ENCODE results near the gene BACE2.

The BACE2 gene

GRCh38 chr21:41164981-41165655, 2.8 kb upstream of the BACE2 start:
- Mint-ChIP-seq H3K27ac (no peak overlapping the region), H3K36me3 (no peaks in the 10 kb centered on the region), H3K4me3 (no peak overlapping the region), H3K4me1 (peaks cover 7% of the 10 kb centered on the region), H3K9me3 (no peaks in the 10 kb centered on the region), H3K27me3 (peaks cover 30% of the 10 kb centered on the region)

DNA sequence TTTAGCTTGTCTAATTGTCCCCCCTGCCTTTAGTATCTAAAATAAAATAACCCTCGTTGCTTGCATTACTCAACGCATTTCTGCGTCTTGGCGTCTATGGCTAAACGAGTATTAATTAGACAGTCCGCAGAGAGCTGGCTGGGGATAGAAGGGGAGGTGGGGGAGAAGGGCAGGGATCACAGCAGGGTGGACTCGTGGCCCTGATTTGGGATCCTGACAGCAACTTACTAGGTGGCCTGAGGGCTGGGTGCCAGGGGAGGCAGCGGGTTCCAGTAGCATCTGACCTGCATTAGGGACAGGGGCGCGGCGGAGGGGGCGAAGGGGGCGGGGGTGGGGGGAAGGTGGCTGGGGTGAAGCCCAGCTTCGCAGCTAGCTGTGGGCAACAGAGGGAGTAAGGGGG, 1.1 kb upstream of the BACE2 start:
- Mint-ChIP-seq H3K27ac (no peak overlapping the region), H3K4me1 (peaks cover 7% of the 10 kb centered on the region), H3K27me3 (peaks cover 36% of the 10 kb centered on the region)

DNA sequence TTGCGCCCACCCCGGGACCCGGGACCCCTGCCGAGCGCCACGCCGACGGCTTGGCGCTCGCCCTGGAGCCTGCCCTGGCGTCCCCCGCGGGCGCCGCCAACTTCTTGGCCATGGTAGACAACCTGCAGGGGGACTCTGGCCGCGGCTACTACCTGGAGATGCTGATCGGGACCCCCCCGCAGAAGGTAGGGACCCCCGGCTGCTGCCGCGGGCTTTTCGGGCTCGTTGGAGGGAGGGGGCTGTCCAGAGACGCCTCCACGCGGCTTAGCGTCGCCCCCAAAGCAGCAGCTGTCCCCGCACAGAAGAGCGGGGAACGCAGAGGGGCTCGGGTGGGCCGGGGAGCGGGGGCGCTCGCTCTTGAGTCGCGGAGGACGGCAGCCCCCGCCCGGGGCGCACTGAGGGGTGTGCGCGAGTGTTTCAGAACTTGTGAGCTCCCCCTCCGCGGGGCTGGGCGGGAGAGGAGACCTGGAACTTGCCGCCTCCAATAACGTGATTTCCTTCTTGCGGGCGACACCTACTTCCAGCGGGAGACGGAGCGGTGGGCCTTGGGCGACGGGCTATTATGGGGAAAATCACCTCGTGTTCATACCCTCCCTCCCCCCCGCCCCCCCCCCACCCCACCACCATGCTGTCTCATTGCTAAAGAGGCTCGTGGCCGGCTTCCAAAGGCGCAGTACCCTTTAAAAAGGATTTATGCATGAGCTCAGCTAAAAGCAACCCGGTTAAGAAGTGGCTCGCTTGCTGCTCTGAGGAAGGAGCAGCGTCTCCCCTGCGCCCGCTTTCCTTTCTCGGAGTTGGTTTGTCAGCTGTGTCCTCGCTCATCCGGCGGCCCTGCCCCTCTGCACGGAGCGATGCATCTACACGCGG, 664 bp downstream of the BACE2 start:
- peaks cover 40% of the 10 kb centered on the region for H3K27me3 Mint-ChIP-seq
- H3K36me3 Mint-ChIP-seq = no peaks in the 10 kb centered on the region
- no peaks in the 10 kb centered on the region for H3K9me3 Mint-ChIP-seq
- peak overlapping the region; percentile 77 for H3K4me3 Mint-ChIP-seq
- peaks cover 7% of the 10 kb centered on the region for H3K4me1 Mint-ChIP-seq
- H3K27ac Mint-ChIP-seq = no peak overlapping the region

More for the DNA sequence above, 1.1 kb upstream of the BACE2 start:
- no peaks in the 10 kb centered on the region for H3K36me3 Mint-ChIP-seq
- no peaks in the 10 kb centered on the region for H3K9me3 Mint-ChIP-seq
- peak overlapping the region; percentile 56 for H3K4me3 Mint-ChIP-seq

DNA sequence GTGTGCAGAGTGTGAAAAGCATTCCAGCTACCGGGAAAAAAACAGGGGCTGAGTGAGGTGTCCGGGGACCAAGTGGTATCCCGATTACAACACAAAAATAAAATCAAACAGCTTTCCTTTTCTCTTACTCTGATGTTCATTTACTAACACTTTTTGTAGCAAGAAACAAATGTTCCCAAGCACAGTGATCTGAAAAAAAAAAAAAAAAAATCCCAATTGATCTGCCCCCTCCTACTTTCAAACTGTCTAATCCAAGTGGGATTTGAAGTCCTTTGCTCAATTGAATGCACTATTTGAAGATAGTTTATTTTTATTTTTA, 1.3 kb downstream of the BACE2 start:
- H3K4me3 Mint-ChIP-seq = peak overlapping the region; percentile 77
- no peak overlapping the region for H3K27ac Mint-ChIP-seq
- no peaks in the 10 kb centered on the region for H3K9me3 Mint-ChIP-seq
- H3K27me3 Mint-ChIP-seq = peaks cover 37% of the 10 kb centered on the region
- H3K4me1 Mint-ChIP-seq = peaks cover 7% of the 10 kb centered on the region
- H3K36me3 Mint-ChIP-seq = no peaks in the 10 kb centered on the region

GRCh38 chr21:41169701-41170100, 1.7 kb downstream of the BACE2 start:
- no peaks in the 10 kb centered on the region for H3K36me3 Mint-ChIP-seq
- peaks cover 36% of the 10 kb centered on the region for H3K27me3 Mint-ChIP-seq

GRCh38 chr21:41170442-41170841, 2.5 kb downstream of the BACE2 start:
- H3K9me3 Mint-ChIP-seq = no peaks in the 10 kb centered on the region
- H3K4me3 Mint-ChIP-seq = no peak overlapping the region
- no peak overlapping the region for H3K27ac Mint-ChIP-seq
- H3K4me1 Mint-ChIP-seq = peaks cover 7% of the 10 kb centered on the region
- H3K36me3 Mint-ChIP-seq = no peaks in the 10 kb centered on the region
- peaks cover 36% of the 10 kb centered on the region for H3K27me3 Mint-ChIP-seq

More at GRCh38 chr21:41169701-41170100, 1.7 kb downstream of the BACE2 start:
- no peak overlapping the region for H3K4me3 Mint-ChIP-seq
- H3K27ac Mint-ChIP-seq = no peak overlapping the region
- H3K9me3 Mint-ChIP-seq = no peaks in the 10 kb centered on the region
- peaks cover 7% of the 10 kb centered on the region for H3K4me1 Mint-ChIP-seq

- Mint-ChIP-seq H3K27ac (no peak overlapping the region), H3K27me3 (peaks cover 34% of the 10 kb centered on the region), H3K4me3 (no peak overlapping the region), H3K9me3 (no peaks in the 10 kb centered on the region), H3K36me3 (no peaks in the 10 kb centered on the region), H3K4me1 (peaks cover 7% of the 10 kb centered on the region)
Measured at GRCh38 chr21:41170859-41171609, 3.1 kb downstream of the BACE2 start.

GRCh38 chr21:41175080-41175479, 7.1 kb downstream of the BACE2 start:
- Mint-ChIP-seq H3K27me3 (peaks cover 25% of the 10 kb centered on the region), H3K36me3 (no peaks in the 10 kb centered on the region), H3K27ac (no peak overlapping the region), H3K4me3 (no peak overlapping the region), H3K4me1 (no peaks in the 10 kb centered on the region), H3K9me3 (no peaks in the 10 kb centered on the region)

DNA sequence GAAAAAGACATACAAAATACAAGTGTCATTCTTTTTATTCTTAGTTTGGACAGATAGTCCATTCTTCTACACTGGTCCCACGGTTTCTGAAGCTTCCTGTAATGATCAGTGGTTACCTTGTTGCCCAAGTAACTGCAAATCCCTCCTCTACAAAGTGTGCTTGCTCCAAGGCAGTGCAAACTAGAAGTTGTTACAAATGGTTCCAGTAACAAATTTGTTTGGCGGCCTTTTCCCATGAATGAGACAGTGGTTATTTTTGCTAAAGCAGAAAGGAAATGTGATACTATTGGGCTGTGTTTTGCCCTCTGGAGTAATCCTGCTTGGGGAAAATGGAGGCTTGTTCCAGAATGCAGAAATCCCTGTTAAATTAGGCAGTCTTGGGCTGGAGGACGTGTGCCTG, 8.9 kb downstream of the BACE2 start:
- H3K36me3 Mint-ChIP-seq = no peaks in the 10 kb centered on the region
- no peak overlapping the region for H3K27ac Mint-ChIP-seq
- no peaks in the 10 kb centered on the region for H3K9me3 Mint-ChIP-seq
- no peak overlapping the region for H3K4me3 Mint-ChIP-seq
- H3K27me3 Mint-ChIP-seq = peaks cover 26% of the 10 kb centered on the region
- no peaks in the 10 kb centered on the region for H3K4me1 Mint-ChIP-seq

- H3K9me3 Mint-ChIP-seq = no peaks in the 10 kb centered on the region
- no peak overlapping the region for H3K4me3 Mint-ChIP-seq
- H3K4me1 Mint-ChIP-seq = no peaks in the 10 kb centered on the region
- no peaks in the 10 kb centered on the region for H3K36me3 Mint-ChIP-seq
- H3K27me3 Mint-ChIP-seq = peaks cover 20% of the 10 kb centered on the region
- H3K27ac Mint-ChIP-seq = no peak overlapping the region
Measured at GRCh38 chr21:41180752-41181151, 12.8 kb downstream of the BACE2 start.

GRCh38 chr21:41182547-41182946, 14.6 kb downstream of the BACE2 start:
- Mint-ChIP-seq H3K9me3 (no peaks in the 10 kb centered on the region), H3K4me1 (no peaks in the 10 kb centered on the region), H3K36me3 (no peaks in the 10 kb centered on the region), H3K27ac (no peak overlapping the region), H3K4me3 (no peak overlapping the region), H3K27me3 (peaks cover 16% of the 10 kb centered on the region)

- H3K4me3 Mint-ChIP-seq = no peak overlapping the region
- no peak overlapping the region for H3K27ac Mint-ChIP-seq
- no peaks in the 10 kb centered on the region for H3K9me3 Mint-ChIP-seq
- H3K27me3 Mint-ChIP-seq = peaks cover 16% of the 10 kb centered on the region
- H3K36me3 Mint-ChIP-seq = no peaks in the 10 kb centered on the region
- H3K4me1 Mint-ChIP-seq = no peaks in the 10 kb centered on the region
Measured at GRCh38 chr21:41183575-41183974, 15.6 kb downstream of the BACE2 start.

- H3K4me3 Mint-ChIP-seq = no peak overlapping the region
- H3K36me3 Mint-ChIP-seq = no peaks in the 10 kb centered on the region
- peaks cover 8% of the 10 kb centered on the region for H3K9me3 Mint-ChIP-seq
- H3K27me3 Mint-ChIP-seq = peaks cover 16% of the 10 kb centered on the region
- no peak overlapping the region for H3K27ac Mint-ChIP-seq
- no peaks in the 10 kb centered on the region for H3K4me1 Mint-ChIP-seq
Measured at GRCh38 chr21:41185802-41186201, 17.8 kb downstream of the BACE2 start.

GRCh38 chr21:41186755-41187536, 19.0 kb downstream of the BACE2 start:
- H3K36me3 Mint-ChIP-seq = no peaks in the 10 kb centered on the region
- peaks cover 11% of the 10 kb centered on the region for H3K27me3 Mint-ChIP-seq
- peaks cover 8% of the 10 kb centered on the region for H3K9me3 Mint-ChIP-seq
- no peaks in the 10 kb centered on the region for H3K4me1 Mint-ChIP-seq
- no peak overlapping the region for H3K4me3 Mint-ChIP-seq
- H3K27ac Mint-ChIP-seq = no peak overlapping the region

DNA sequence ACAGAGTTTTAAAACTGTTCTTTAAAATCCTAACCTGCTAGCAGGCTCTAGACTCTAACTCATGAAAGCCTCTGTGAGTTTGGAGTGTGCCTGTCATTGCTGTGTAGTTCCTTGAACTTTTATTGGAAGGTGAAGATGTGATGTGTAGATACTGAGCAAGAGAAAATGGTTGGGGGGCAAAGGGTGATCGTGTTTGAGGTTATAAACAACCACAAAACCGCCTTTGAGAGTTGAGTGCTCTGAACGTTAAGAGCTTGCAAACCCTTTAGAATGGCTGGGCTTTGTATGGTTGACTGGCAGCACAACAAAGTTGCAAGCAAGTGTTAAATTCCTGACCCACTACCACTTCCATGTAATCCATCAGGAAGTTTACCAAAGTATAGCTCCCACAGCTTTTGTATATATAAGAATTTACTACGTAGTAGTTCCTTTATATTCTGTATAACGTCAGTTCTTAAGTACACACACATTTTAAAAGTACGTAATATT, 19.6 kb downstream of the BACE2 start:
- peaks cover 11% of the 10 kb centered on the region for H3K27me3 Mint-ChIP-seq
- H3K9me3 Mint-ChIP-seq = peaks cover 8% of the 10 kb centered on the region
- H3K4me3 Mint-ChIP-seq = no peak overlapping the region
- H3K4me1 Mint-ChIP-seq = no peaks in the 10 kb centered on the region
- no peaks in the 10 kb centered on the region for H3K36me3 Mint-ChIP-seq
- no peak overlapping the region for H3K27ac Mint-ChIP-seq

Measured in activated naive CD4-positive, alpha-beta T cell treated with anti-CD3 and anti-CD28 coated beads, Interleukin-2, amount 50 U/mL, for 24 hours (primary cell).